Prostate gland (tissue), 2 donors: Measurements from ENCODE around the gene SMPX.

Experiments used
- POLR2A ChIP-seq: fragments of 450-650 bp; IDR thresholded peaks from one replicate; pipeline ENCODE4 v1.6.1; 2016; ENCODE audit warnings: antibody characterized with exemption, mild to moderate bottlenecking
- TF ChIP-seq, protein P1 (sequence below), 4 experiments: fragments of 200-600 bp in 2 of 4; fragments of 450-650 bp in 2 of 4; sonication (generic) in 2 of 4; IDR thresholded peaks; 1 replicate in 3 of 4; 2 replicates in 1 of 4; pipeline ENCODE4 v1.5.1; 2016 to 2019; ENCODE audit warnings: antibody characterized with exemption in 4 of 4, mild to moderate bottlenecking in 2 of 4, moderate library complexity in 2 of 4

DNA sequence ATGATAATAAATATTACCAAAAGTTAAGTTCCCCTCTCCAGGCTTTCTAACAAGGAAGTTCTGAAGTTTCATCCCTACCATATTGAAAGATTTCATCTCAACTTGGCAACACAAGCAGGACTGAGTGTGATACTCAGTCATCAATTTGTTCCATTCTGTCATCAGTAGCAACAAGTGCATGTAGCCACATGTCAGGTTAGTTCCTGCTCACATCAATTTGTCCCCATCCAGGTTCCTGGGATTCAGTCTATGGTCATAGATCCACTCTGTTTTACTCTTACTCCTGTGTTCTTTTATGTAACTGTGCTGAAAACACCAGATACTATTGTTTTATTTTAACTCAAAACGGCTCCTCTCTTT, 22.2 kb downstream of the SMPX start:
- no peak for TF ChIP-seq POLR2A
- TF ChIP-seq, protein P1, sequence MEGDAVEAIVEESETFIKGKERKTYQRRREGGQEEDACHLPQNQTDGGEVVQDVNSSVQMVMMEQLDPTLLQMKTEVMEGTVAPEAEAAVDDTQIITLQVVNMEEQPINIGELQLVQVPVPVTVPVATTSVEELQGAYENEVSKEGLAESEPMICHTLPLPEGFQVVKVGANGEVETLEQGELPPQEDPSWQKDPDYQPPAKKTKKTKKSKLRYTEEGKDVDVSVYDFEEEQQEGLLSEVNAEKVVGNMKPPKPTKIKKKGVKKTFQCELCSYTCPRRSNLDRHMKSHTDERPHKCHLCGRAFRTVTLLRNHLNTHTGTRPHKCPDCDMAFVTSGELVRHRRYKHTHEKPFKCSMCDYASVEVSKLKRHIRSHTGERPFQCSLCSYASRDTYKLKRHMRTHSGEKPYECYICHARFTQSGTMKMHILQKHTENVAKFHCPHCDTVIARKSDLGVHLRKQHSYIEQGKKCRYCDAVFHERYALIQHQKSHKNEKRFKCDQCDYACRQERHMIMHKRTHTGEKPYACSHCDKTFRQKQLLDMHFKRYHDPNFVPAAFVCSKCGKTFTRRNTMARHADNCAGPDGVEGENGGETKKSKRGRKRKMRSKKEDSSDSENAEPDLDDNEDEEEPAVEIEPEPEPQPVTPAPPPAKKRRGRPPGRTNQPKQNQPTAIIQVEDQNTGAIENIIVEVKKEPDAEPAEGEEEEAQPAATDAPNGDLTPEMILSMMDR (IDR thresholded peaks at IDR 0.05) = no peak
